Smooth muscle cell (in vitro differentiated cells): ENCODE results near the gene TPCN2. TPM values are rescaled to one million over a fixed set of nuclear protein-coding genes. Genes with fewer than 3 reads are reported as not detected.

ENCODE experiments used
- DNase-seq: peaks from one replicate; lab custom pipeline; 2025; ENCODE audit not compliant: unreplicated experiment; lab: John Stamatoyannopoulos, UW
- H2AFZ ChIP-seq: fragments of 200-600 bp; sonication (generic); 2 replicates; pipeline ENCODE4 v1.6.0; 2016; ENCODE audit warnings: antibody characterized with exemption, low read depth, mild to moderate bottlenecking
- H3F3A ChIP-seq: fragments of 200-600 bp; sonication (generic); 2 replicates; pipeline ENCODE4 v1.6.0; 2017; ENCODE audit warnings: antibody characterized with exemption, low read depth
- H3K27ac ChIP-seq: fragments of 200-600 bp; sonication (generic); 2 replicates; pipeline ENCODE4 v1.5.1; 2016; ENCODE audit warnings: low read depth, mild to moderate bottlenecking
- H3K27me3 ChIP-seq: fragments of 200-600 bp; sonication (generic); 2 replicates; pipeline ENCODE4 v1.6.1; 2016; ENCODE audit warnings: low read depth, mild to moderate bottlenecking
- H3K36me3 ChIP-seq: fragments of 200-600 bp; sonication (generic); 2 replicates; pipeline ENCODE4 v1.5.1; 2016; ENCODE audit warnings: low read depth
- H3K4me1 ChIP-seq: fragments of 200-600 bp; sonication (generic); 2 replicates; pipeline ENCODE4 v1.5.1; 2016; ENCODE audit warnings: low read depth
- H3K4me2 ChIP-seq: fragments of 200-600 bp; sonication (generic); 2 replicates; pipeline ENCODE4 v1.6.0; 2016; ENCODE audit warnings: mild to moderate bottlenecking
- H3K4me3 ChIP-seq: fragments of 200-600 bp; sonication (generic); 2 replicates; pipeline ENCODE4 v1.5.1; 2016; ENCODE audit warnings: mild to moderate bottlenecking
- H3K79me2 ChIP-seq: fragments of 200-600 bp; sonication (generic); 2 replicates; pipeline ENCODE4 v1.6.0; 2016; ENCODE audit warnings: low read depth, mild to moderate bottlenecking
- H3K9ac ChIP-seq: fragments of 200-600 bp; sonication (generic); 2 replicates; pipeline ENCODE4 v1.6.0; 2016; ENCODE audit warnings: low read depth
- H3K9me3 ChIP-seq: fragments of 200-600 bp; sonication (generic); replicated peaks from 2 replicates; pipeline ENCODE4 v1.5.1; 2016; ENCODE audit warnings: low read depth
- H4K20me1 ChIP-seq: fragments of 200-600 bp; sonication (generic); 2 replicates; pipeline ENCODE4 v1.6.0; 2016; ENCODE audit warnings: low read depth
- WGBS: methylation state at CpG from one replicate; pipeline ENCODE4 v1.1.7; 2016; ENCODE audit warnings: low lambda C conversion rate; 5-methylcytosine and 5-hydroxymethylcytosine counted together
- polyA plus RNA-seq: library from polyadenylated mRNA; unstranded; fragments of >200 nt; fragmentation: Nextera tagmentation; extraction: Ambion mirVana; gene quantifications from 2 replicates; pipeline ENCODE4 v1.2.1, GENCODE V29; 2016
- total RNA-seq: library from RNA; depleted of rRNA; stranded (reverse); fragments of >200 nt; gene quantifications from 2 replicates; pipeline ENCODE4 v1.2.3, GENCODE V29; 2014
- TF ChIP-seq, protein P1 (sequence below): fragments of 200-600 bp; sonication (generic); IDR thresholded peaks from 2 replicates; pipeline ENCODE4 v1.5.1; 2017; ENCODE audit warnings: borderline replicate concordance, mild to moderate bottlenecking, antibody characterized with exemption; ENCODE audit not compliant: insufficient read depth, poor library complexity, severe bottlenecking

TPCN2 gene
- total and polyA plus RNA-seq, 2 experiments from 2014 or later = 7.4 to 10.5 TPM

GRCh38 chr11:69000831-69001242, 47.9 kb upstream of the TPCN2 start:
- H3K9ac ChIP-seq = no peak overlapping the region
- no peaks in the 10 kb centered on the region for H3K27me3 ChIP-seq
- DNase-seq = no peak
- no peaks in the 10 kb centered on the region for H3K9me3 ChIP-seq
- H3K4me2 ChIP-seq = no peak overlapping the region
- no peaks in the 10 kb centered on the region for H3K4me1 ChIP-seq
- no peaks in the 10 kb centered on the region for H3K79me2 ChIP-seq
- H3K36me3 ChIP-seq = no peaks in the 10 kb centered on the region
- no peaks in the 10 kb centered on the region for H4K20me1 ChIP-seq
- no peak overlapping the region for H3K4me3 ChIP-seq
- peaks cover 13% of the 10 kb centered on the region for H3F3A ChIP-seq
- WGBS = 68% methylated on average over 8 of the region's 8 CpGs
- H2AFZ ChIP-seq = no peak overlapping the region
- TF ChIP-seq, protein P1, sequence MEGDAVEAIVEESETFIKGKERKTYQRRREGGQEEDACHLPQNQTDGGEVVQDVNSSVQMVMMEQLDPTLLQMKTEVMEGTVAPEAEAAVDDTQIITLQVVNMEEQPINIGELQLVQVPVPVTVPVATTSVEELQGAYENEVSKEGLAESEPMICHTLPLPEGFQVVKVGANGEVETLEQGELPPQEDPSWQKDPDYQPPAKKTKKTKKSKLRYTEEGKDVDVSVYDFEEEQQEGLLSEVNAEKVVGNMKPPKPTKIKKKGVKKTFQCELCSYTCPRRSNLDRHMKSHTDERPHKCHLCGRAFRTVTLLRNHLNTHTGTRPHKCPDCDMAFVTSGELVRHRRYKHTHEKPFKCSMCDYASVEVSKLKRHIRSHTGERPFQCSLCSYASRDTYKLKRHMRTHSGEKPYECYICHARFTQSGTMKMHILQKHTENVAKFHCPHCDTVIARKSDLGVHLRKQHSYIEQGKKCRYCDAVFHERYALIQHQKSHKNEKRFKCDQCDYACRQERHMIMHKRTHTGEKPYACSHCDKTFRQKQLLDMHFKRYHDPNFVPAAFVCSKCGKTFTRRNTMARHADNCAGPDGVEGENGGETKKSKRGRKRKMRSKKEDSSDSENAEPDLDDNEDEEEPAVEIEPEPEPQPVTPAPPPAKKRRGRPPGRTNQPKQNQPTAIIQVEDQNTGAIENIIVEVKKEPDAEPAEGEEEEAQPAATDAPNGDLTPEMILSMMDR = peak; percentile 35
- peak overlapping the region; percentile 53 for H3K27ac ChIP-seq

DNA sequence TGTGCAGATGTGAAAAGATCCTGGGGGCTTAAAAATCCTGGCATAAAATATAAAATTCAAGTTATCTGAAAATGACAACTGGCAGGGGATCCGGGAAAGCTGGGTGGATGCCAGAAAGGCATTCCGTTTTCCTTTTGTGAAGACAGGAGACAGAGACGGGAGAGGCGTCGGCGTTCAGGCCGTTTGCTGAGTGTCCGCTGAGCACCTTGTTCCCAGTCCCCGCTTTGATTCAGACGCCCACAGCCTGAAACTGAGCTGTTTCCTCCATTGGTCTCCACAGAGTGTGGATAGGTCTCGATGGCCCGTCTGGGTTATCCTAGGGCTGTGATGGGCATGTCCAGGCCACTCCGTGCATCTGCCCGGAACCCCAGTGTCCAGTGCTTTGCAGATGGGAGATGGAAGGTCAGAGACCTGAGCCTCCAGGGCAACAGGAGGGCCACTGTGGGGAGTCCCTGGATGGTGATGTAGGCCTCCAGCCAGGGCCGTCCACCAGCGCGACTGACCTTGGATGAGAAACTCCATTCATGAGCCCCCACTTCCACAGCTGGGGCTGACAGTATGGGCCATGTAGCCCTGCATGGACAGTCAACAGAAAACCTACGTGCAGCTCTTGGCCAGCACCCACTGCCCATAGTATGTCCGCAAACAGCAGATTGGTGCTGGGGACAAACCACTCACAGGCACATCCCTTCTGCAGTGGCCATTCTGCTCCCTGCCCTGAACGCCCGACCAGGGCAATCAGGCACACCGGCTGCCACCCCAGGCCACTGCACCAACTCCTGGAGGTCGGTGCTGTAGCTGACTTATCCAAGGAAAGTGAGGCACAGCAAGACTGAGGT, 47.3 kb upstream of the TPCN2 start:
- Histone ChIP-seq H3K27me3 (no peaks in the 10 kb centered on the region), H3K9ac (no peak overlapping the region), H3K4me3 (no peak overlapping the region), H3K36me3 (no peaks in the 10 kb centered on the region), H3K9me3 (no peaks in the 10 kb centered on the region), H3K4me1 (no peaks in the 10 kb centered on the region), H3K27ac (peak overlapping the region; percentile 31), H3F3A (peaks cover 13% of the 10 kb centered on the region), H3K4me2 (no peak overlapping the region), H2AFZ (no peak overlapping the region), H3K79me2 (no peaks in the 10 kb centered on the region), H4K20me1 (no peaks in the 10 kb centered on the region)
- TF ChIP-seq, protein P1 = no peak
- 94% methylated on average over 23 of the region's 23 CpGs for WGBS
- no peak for DNase-seq

DNA sequence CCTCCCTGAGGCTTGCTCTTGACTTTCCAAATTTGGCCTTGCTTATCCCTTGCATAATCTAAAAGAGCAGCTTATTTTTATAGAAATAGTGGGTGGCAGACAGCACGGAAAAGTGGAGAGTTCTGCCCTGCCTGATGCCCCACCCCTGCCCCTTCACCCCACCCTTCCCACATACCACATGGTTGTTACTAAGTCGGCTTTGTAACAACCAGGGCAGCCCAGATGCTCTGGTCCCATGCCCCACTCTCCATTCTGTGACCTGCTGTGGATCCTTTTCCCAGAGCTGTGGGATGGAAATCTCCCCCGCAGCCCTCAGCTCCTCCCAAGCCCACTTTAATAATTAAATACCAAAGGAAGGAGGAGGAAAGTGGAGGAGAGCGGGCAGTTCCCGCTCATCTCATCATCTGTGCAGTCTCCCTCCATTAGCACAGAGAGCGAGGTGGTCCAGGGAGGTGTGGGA, 46.6 kb upstream of the TPCN2 start:
- DNase-seq = no peak
- no peaks in the 10 kb centered on the region for H3K9me3 ChIP-seq
- H3K79me2 ChIP-seq = no peaks in the 10 kb centered on the region
- H3K27ac ChIP-seq = no peak overlapping the region
- H4K20me1 ChIP-seq = no peaks in the 10 kb centered on the region
- WGBS = 70% methylated on average over 6 of the region's 6 CpGs
- H3K4me2 ChIP-seq = no peak overlapping the region
- no peak overlapping the region for H3K9ac ChIP-seq
- H3F3A ChIP-seq = peaks cover 13% of the 10 kb centered on the region
- no peaks in the 10 kb centered on the region for H3K36me3 ChIP-seq
- TF ChIP-seq, protein P1 = no peak
- no peaks in the 10 kb centered on the region for H3K4me1 ChIP-seq
- no peak overlapping the region for H3K4me3 ChIP-seq
- no peak overlapping the region for H2AFZ ChIP-seq
- H3K27me3 ChIP-seq = no peaks in the 10 kb centered on the region
